ENCODE measurements around the gene FGF16.

The FGF16 gene

GRCh38 chrX:77412631-77413030 lies 34.6 kb upstream of the FGF16 start:
- Histone ChIP-seq H3K4me3 (ENCODE audit: low read depth in 1 of 2, low read length in 2 of 2) (no peak overlapping the region), H4K20me1 (ENCODE audit: insufficient read depth, low read length) (no peaks in the 10 kb centered on the region), H3K27ac (ENCODE audit: low read length) (no peak overlapping the region), H3K4me1 (ENCODE audit: insufficient read depth, low read length) (no peaks in the 10 kb centered on the region), H3K27me3 (ENCODE audit: insufficient read depth, low read length, poor library complexity) (no peaks in the 10 kb centered on the region), H3K36me3 (ENCODE audit: insufficient read depth, low read length) (no peaks in the 10 kb centered on the region), H2AFZ (ENCODE audit: low read depth, low read length) (no peak overlapping the region), H3K9me3 (ENCODE audit: insufficient read depth, low read length, severe bottlenecking) (no peaks in the 10 kb centered on the region), H3K79me2 (ENCODE audit: insufficient read depth, low read length) (no peaks in the 10 kb centered on the region), H3K4me2 (ENCODE audit: insufficient read depth, low read length) (no peak overlapping the region), H3K9ac (ENCODE audit: low read depth, low read length) (no peak overlapping the region)
- ATAC-seq (ENCODE audit: insufficient read depth, low read depth) (no peak), DNase-seq (no peak)
- TF ChIP-seq CTCF (IDR thresholded peaks at IDR 0.05; ENCODE audit: borderline replicate concordance, extremely low read depth, low read length, poor library complexity, severe bottlenecking), result no peak
- TF ChIP-seq EZH2 (IDR thresholded peaks at IDR 0.05; ENCODE audit: borderline replicate concordance, low read depth, low read length, severe bottlenecking), result no peak

- no peaks in the 10 kb centered on the region for H4K20me1 ChIP-seq (ENCODE audit: insufficient read depth, low read length)
- no peaks in the 10 kb centered on the region for H3K79me2 ChIP-seq (ENCODE audit: insufficient read depth, low read length)
- H3K36me3 ChIP-seq (ENCODE audit: insufficient read depth, low read length), result no peaks in the 10 kb centered on the region
- H2AFZ ChIP-seq (ENCODE audit: low read depth, low read length), result no peak overlapping the region
- DNase-seq (no peak), ATAC-seq (ENCODE audit: insufficient read depth, low read depth) (no peak)
- H3K4me2 ChIP-seq (ENCODE audit: insufficient read depth, low read length), result no peak overlapping the region
- no peaks in the 10 kb centered on the region for H3K9me3 ChIP-seq (ENCODE audit: insufficient read depth, low read length, severe bottlenecking)
- no peaks in the 10 kb centered on the region for H3K27me3 ChIP-seq (ENCODE audit: insufficient read depth, low read length, poor library complexity)
- H3K27ac ChIP-seq (ENCODE audit: low read length), result no peak overlapping the region
- H3K4me3 ChIP-seq (ENCODE audit: low read depth in 1 of 2, low read length in 2 of 2), result no peak overlapping the region
- H3K9ac ChIP-seq (ENCODE audit: low read depth, low read length), result no peak overlapping the region
- TF ChIP-seq EZH2 (IDR thresholded peaks at IDR 0.05; ENCODE audit: borderline replicate concordance, low read depth, low read length, severe bottlenecking) (no peak), CTCF (IDR thresholded peaks at IDR 0.05; ENCODE audit: borderline replicate concordance, extremely low read depth, low read length, poor library complexity, severe bottlenecking) (no peak)
- no peaks in the 10 kb centered on the region for H3K4me1 ChIP-seq (ENCODE audit: insufficient read depth, low read length)
Measured at GRCh38 chrX:77415161-77415560, 32.0 kb upstream of the FGF16 start.

GRCh38 chrX:77415882-77416281 lies 31.3 kb upstream of the FGF16 start:
- Histone ChIP-seq H3K9me3 (ENCODE audit: insufficient read depth, low read length, severe bottlenecking) (no peaks in the 10 kb centered on the region), H3K79me2 (ENCODE audit: insufficient read depth, low read length) (no peaks in the 10 kb centered on the region), H3K27me3 (ENCODE audit: insufficient read depth, low read length, poor library complexity) (no peaks in the 10 kb centered on the region), H3K4me1 (ENCODE audit: insufficient read depth, low read length) (no peaks in the 10 kb centered on the region), H3K36me3 (ENCODE audit: insufficient read depth, low read length) (no peaks in the 10 kb centered on the region), H3K27ac (ENCODE audit: low read length) (no peak overlapping the region), H3K9ac (ENCODE audit: low read depth, low read length) (no peak overlapping the region), H3K4me3 (ENCODE audit: low read depth in 1 of 2, low read length in 2 of 2) (no peak overlapping the region), H3K4me2 (ENCODE audit: insufficient read depth, low read length) (no peak overlapping the region), H2AFZ (ENCODE audit: low read depth, low read length) (no peak overlapping the region), H4K20me1 (ENCODE audit: insufficient read depth, low read length) (no peaks in the 10 kb centered on the region)
- ATAC-seq (ENCODE audit: insufficient read depth, low read depth) (no peak), DNase-seq (no peak)
- TF ChIP-seq EZH2 (IDR thresholded peaks at IDR 0.05; ENCODE audit: borderline replicate concordance, low read depth, low read length, severe bottlenecking) (no peak), CTCF (IDR thresholded peaks at IDR 0.05; ENCODE audit: borderline replicate concordance, extremely low read depth, low read length, poor library complexity, severe bottlenecking) (no peak)

Measured in DND-41 (cell line).